Parathyroid adenoma (tissue), 2 donors: ENCODE data around the gene TMOD1.

ENCODE experiments used
- H2AFZ ChIP-seq: fragments of 300-600 bp; sonication (generic); one replicate; pipeline ENCODE4 v1.7.0; 2017; ENCODE audit warnings: antibody characterized with exemption, mild to moderate bottlenecking
- H3K27ac ChIP-seq: fragments of 300-600 bp; sonication (generic); one replicate; pipeline ENCODE4 v1.7.0; 2017
- H3K27me3 ChIP-seq: fragments of 300-600 bp; sonication (generic); one replicate; pipeline ENCODE4 v1.7.0; 2017; ENCODE audit warnings: low read length; ENCODE audit not compliant: control insufficient read depth, insufficient read depth
- H3K36me3 ChIP-seq: fragments of 300-600 bp; sonication (generic); one replicate; pipeline ENCODE4 v1.7.0; 2017; ENCODE audit warnings: low read length; ENCODE audit not compliant: control insufficient read depth, insufficient read depth
- H3K4me1 ChIP-seq: fragments of 300-600 bp; sonication (generic); one replicate; pipeline ENCODE4 v1.7.0; 2017; ENCODE audit warnings: control low read depth
- H3K4me2 ChIP-seq: fragments of 300-600 bp; sonication (generic); one replicate; pipeline ENCODE4 v1.7.0; 2017; ENCODE audit warnings: low read length
- H3K4me3 ChIP-seq: fragments of 300-600 bp; sonication (generic); one replicate; pipeline ENCODE4 v1.7.0; 2017; ENCODE audit warnings: low read depth, low read length
- H3K79me2 ChIP-seq: fragments of 300-600 bp; sonication (generic); one replicate; pipeline ENCODE4 v1.7.0; 2017; ENCODE audit warnings: control low read depth
- H3K9ac ChIP-seq: fragments of 300-600 bp; sonication (generic); one replicate; pipeline ENCODE4 v1.7.0; 2017; ENCODE audit warnings: mild to moderate bottlenecking
- H3K9me3 ChIP-seq: fragments of 300-600 bp; sonication (generic); one replicate; pipeline ENCODE4 v1.7.0; 2017; ENCODE audit warnings: low read length; ENCODE audit not compliant: control insufficient read depth
- TF ChIP-seq, protein P1 (sequence below): fragments of 300-600 bp; sonication (generic); IDR thresholded peaks from one replicate; pipeline ENCODE4 v1.7.0; 2017; ENCODE audit warnings: antibody characterized with exemption, mild to moderate bottlenecking
- donor health status: primary hyperparathyroidism.

The TMOD1 gene

GRCh38 chr9:97526895-97527575, 25.6 kb downstream of the TMOD1 start:
- H3K79me2 ChIP-seq, result no peaks in the 10 kb centered on the region
- TF ChIP-seq, protein P1, sequence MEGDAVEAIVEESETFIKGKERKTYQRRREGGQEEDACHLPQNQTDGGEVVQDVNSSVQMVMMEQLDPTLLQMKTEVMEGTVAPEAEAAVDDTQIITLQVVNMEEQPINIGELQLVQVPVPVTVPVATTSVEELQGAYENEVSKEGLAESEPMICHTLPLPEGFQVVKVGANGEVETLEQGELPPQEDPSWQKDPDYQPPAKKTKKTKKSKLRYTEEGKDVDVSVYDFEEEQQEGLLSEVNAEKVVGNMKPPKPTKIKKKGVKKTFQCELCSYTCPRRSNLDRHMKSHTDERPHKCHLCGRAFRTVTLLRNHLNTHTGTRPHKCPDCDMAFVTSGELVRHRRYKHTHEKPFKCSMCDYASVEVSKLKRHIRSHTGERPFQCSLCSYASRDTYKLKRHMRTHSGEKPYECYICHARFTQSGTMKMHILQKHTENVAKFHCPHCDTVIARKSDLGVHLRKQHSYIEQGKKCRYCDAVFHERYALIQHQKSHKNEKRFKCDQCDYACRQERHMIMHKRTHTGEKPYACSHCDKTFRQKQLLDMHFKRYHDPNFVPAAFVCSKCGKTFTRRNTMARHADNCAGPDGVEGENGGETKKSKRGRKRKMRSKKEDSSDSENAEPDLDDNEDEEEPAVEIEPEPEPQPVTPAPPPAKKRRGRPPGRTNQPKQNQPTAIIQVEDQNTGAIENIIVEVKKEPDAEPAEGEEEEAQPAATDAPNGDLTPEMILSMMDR, result no peak
- H3K9ac ChIP-seq, result no peak overlapping the region
- no peak overlapping the region for H3K4me2 ChIP-seq
- no peak overlapping the region for H3K27ac ChIP-seq
- no peaks in the 10 kb centered on the region for H3K9me3 ChIP-seq
- H2AFZ ChIP-seq, result no peak overlapping the region
- no peak overlapping the region for H3K4me3 ChIP-seq
- H3K27me3 ChIP-seq, result no peaks in the 10 kb centered on the region
- no peaks in the 10 kb centered on the region for H3K36me3 ChIP-seq
- peaks cover 4% of the 10 kb centered on the region for H3K4me1 ChIP-seq

DNA sequence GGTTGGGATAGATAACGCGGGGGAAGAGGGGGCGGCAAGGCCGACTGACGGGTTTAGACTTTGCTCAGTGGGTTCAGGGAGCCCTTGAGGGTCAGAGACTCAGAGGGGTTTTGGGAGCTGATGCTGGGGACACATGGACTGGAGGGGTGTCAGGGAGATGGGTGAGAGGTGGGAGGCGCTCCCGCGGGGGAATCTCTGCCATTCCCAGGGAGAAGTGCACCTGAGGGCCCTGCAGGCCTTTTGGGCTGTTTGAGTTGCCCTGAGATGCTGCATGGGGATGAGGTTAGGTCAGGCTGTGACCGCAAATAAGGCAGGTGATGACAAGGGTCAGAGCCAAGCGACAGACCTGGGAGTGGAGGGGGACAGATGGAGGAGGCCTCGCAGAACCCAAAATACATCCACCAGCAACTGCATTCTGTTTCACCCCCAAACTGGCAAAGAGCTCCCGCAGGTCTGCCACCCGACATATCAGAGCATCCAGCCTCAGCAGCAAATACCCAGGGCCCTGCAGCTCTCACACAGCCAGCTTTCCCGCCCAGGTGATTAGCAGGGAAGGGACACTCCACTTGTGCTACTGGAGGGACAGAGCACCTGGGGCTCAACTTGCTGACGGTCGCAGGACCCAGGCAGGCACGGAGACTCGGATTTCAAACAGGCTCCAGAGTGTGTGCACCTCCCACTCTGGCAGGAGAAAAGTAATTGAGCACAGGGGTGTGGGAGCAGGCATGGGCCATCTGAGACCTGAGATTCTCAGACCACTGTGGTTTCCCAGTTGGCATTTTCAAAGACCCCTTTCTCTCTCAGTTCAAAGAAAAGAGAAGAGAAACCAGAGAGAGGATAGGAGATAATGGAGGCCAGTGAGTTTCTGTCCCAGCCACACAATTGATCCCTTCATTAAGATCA, 26.4 kb downstream of the TMOD1 start:
- Histone ChIP-seq H3K9ac (no peak overlapping the region), H3K79me2 (no peaks in the 10 kb centered on the region), H3K4me2 (no peak overlapping the region), H3K36me3 (no peaks in the 10 kb centered on the region), H3K4me3 (no peak overlapping the region), H2AFZ (peak overlapping the region; percentile 46), H3K4me1 (peaks cover 4% of the 10 kb centered on the region), H3K27me3 (no peaks in the 10 kb centered on the region), H3K9me3 (no peaks in the 10 kb centered on the region), H3K27ac (peak overlapping the region; percentile 4)
- TF ChIP-seq, protein P1, result no peak

DNA sequence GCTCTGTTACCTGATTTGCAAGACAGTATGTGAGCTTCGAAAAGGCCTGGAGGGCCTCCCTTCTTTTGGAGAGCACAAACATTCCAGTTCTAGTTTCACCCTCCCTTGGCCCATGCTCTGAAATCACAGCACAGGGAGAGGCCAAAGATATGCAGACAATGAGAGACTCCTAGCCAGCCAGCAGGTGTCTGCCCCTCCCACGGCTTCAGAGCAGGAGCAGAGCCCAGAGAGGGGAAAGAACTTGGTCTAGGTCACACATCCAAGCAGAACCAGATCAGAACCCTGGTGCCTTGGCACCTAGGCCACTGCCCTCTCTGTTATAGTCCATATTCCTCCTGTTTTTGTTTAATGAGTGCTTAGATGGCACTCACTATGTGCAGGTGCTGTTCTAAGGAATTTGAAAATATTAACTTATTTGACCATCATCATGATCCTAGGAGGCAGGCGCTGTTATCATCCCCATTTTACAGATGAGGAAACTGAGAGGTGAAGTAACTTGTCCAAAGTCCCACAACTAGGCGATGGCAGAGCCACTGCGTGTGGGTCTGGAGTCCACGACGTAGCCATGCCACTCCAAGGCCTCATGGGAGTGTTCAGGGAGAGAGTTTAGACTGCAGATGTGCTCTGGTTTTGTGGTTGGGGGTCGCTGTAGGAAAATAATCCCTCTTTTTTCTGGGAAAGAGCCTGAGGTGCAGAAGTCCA, 27.2 kb downstream of the TMOD1 start:
- Histone ChIP-seq H2AFZ (peak overlapping the region; percentile 46), H3K27me3 (no peaks in the 10 kb centered on the region), H3K79me2 (no peaks in the 10 kb centered on the region), H3K27ac (peak overlapping the region; percentile 4), H3K4me3 (no peak overlapping the region), H3K36me3 (no peaks in the 10 kb centered on the region), H3K4me1 (peaks cover 4% of the 10 kb centered on the region), H3K4me2 (no peak overlapping the region), H3K9me3 (no peaks in the 10 kb centered on the region), H3K9ac (no peak overlapping the region)
- TF ChIP-seq, protein P1, result no peak

GRCh38 chr9:97529363-97530076, 28.1 kb downstream of the TMOD1 start:
- no peaks in the 10 kb centered on the region for H3K79me2 ChIP-seq
- H3K36me3 ChIP-seq, result no peaks in the 10 kb centered on the region
- H2AFZ ChIP-seq, result no peak overlapping the region
- no peaks in the 10 kb centered on the region for H3K27me3 ChIP-seq
- H3K4me1 ChIP-seq, result peaks cover 4% of the 10 kb centered on the region
- TF ChIP-seq, protein P1, result no peak
- H3K27ac ChIP-seq, result no peak overlapping the region
- H3K4me2 ChIP-seq, result no peak overlapping the region
- no peak overlapping the region for H3K4me3 ChIP-seq
- H3K9ac ChIP-seq, result no peak overlapping the region
- H3K9me3 ChIP-seq, result no peaks in the 10 kb centered on the region
